Subcutaneous abdominal adipose tissue (tissue), 5 donors: ENCODE results near the gene PRR5.
"Not testable (repeated sequence)": the region's sequence is repeated elsewhere in the genome, so short reads cannot be mapped to it uniquely, and the experiment has no call there.

ENCODE experiments used
- H3K27ac ChIP-seq: one replicate; pipeline ENCODE4 v1.7.0; 2013; ENCODE audit warnings: low read depth, mild to moderate bottlenecking, inconsistent platforms, low read length, moderate library complexity
- H3K27me3 ChIP-seq, 5 donors: one replicate each; pipeline ENCODE4 v1.7.0; 2013; ENCODE audit warnings: low read length in 5 of 5, inconsistent platforms in 1 of 5; ENCODE audit not compliant: control insufficient read depth in 5 of 5, insufficient read depth in 4 of 5
- H3K36me3 ChIP-seq, 5 donors: one replicate each; pipeline ENCODE4 v1.7.0; 2013; ENCODE audit warnings: low read length in 5 of 5; ENCODE audit not compliant: control insufficient read depth in 5 of 5, insufficient read depth in 5 of 5
- H3K4me1 ChIP-seq, 5 donors: one replicate each; pipeline ENCODE4 v1.7.0; 2013; ENCODE audit warnings: low read length in 5 of 5, mild to moderate bottlenecking in 3 of 5, moderate library complexity in 1 of 5; ENCODE audit not compliant: control insufficient read depth in 5 of 5, insufficient read depth in 5 of 5
- H3K4me3 ChIP-seq, 5 donors: one replicate each; pipeline ENCODE4 v1.7.0; 2013; ENCODE audit warnings: low read length in 5 of 5, low read depth in 1 of 5
- H3K9ac ChIP-seq, 5 donors: one replicate each; pipeline ENCODE4 v1.7.0; 2013; ENCODE audit warnings: low read length in 5 of 5, mild to moderate bottlenecking in 4 of 5, moderate library complexity in 3 of 5
- H3K9me3 ChIP-seq, 5 donors: one replicate each; pipeline ENCODE4 v1.7.0; 2013; ENCODE audit warnings: low read length in 5 of 5; ENCODE audit not compliant: control insufficient read depth in 5 of 5
- donor health status: healthy.
- donor health status: healthy.
- donor health status: healthy.
- donor health status: healthy.
- donor health status: healthy.

Gene PRR5, protein sequence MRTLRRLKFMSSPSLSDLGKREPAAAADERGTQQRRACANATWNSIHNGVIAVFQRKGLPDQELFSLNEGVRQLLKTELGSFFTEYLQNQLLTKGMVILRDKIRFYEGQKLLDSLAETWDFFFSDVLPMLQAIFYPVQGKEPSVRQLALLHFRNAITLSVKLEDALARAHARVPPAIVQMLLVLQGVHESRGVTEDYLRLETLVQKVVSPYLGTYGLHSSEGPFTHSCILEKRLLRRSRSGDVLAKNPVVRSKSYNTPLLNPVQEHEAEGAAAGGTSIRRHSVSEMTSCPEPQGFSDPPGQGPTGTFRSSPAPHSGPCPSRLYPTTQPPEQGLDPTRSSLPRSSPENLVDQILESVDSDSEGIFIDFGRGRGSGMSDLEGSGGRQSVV

DNA sequence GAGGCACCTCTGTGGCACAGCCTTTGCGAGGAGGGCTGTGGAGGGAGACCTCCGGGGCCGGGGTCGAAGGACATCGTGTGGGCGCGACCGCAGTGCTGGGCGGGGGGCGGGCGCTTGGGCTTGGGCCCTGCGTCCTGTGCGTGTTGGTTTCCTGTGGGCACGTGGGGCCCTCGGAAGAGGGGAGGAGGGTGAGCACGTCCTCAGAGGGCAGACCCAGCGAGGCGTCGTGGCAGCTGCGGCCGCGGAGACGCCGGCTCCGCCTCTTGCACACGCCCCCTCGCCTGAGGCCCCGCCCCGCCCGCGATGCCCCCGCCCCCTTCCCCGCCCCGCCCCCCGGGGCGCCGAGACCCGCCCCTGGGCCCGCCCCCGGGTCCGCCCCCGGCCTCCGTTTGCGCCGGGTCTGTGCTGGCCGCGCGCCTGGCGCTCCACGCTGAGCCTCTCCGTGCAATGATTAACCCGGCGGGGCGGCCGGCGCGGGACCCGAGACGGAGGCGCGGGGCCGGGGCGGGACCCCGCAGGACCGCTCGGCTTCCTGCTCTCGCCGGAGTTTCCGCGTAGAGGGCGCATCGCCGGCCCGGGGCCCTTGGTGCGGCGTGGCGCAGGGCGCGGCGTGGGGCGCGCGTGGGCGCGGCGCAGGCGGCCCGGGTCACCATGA lies at the start of gene PRR5:
TSS of gene PRR5 (plus strand) at position 381 of the 655 bp plus-strand sequence. CDS start at position 652, 271 bp downstream.
- no peak within 1 kb of the TSS for H3K27ac ChIP-seq
- peak within 1 kb of the TSS in 3 of 5 donors; percentile 14 to 47 (median 41) for H3K9ac ChIP-seq
- H3K9me3 ChIP-seq: no peaks in the 10 kb centered on the region
- peak within 1 kb of the TSS in 4 of 5 donors; percentile 39 to 58 (median 53) for H3K4me3 ChIP-seq
- H3K36me3 ChIP-seq: peaks cover 0 to 12% (median 4%) of the 10 kb centered on the region in 5 donors
- peaks cover 3 to 46% (median 40%) of the 10 kb centered on the region in 5 donors for H3K4me1 ChIP-seq
- no peaks in the 10 kb centered on the region for H3K27me3 ChIP-seq

DNA sequence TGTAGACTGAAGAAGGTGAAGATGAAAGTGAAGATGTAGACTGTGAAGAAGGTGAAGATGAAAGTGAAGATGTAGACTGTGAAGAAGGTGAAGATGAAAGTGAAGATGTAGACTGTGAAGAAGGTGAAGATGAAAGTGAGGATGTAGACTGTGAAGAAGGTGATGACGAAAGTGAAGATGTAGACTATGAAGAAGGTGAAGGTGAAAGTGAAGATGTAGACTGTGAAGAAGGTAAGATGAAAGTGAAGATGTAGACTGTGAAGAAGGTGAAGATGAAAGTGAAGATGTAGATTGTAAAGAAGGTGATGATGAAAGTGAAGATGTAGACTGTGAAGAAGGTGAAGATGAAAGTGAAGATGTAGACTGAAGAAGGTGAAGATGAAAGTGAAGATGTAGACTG lies 49.1 kb upstream of the PRR5 start:
- H3K9ac ChIP-seq, H3K27me3 ChIP-seq, H3K9me3 ChIP-seq, H3K4me3 ChIP-seq, H3K36me3 ChIP-seq, H3K27ac ChIP-seq: not testable (repeated sequence)
- H3K4me1 ChIP-seq: peaks cover 7 to 17% (median 14%) of the 10 kb centered on the region in 5 donors

DNA sequence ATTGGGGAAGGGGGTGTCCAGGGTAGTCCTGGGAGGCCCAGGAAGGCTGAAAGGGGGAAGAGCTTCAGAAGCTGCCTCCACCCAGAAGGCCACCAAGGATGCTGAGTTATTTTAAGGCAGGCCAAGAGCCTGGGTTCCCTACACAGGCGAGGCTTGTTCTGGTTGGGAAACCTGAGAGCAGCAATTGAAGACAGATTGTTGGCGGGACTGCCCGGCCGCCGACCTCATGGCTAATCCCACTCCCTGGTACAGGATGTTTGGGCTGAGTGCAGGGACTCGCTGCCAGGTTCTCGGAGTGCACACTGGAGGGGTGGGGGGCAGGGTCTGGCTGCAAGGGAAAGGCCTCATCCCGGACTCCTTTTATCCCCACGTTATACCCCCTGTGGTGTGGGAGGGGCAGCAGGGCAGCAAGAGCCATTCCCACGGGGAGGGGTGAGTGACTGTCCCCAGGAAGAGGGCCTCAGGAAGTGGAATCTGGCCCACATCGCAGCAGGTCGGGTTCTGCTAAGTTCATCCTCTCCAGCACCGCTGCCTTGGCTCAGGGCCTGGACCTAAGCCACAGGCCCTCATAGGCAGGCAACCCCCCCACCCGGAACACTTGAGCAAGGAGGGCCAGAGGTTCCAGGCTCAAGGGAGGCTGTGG lies 43.6 kb upstream of the PRR5 start:
- Histone ChIP-seq H3K27ac (peak overlapping the region; percentile 32), H3K4me3 (no peak overlapping the region), H3K36me3 (no peaks in the 10 kb centered on the region), H3K27me3 (no peaks in the 10 kb centered on the region), H3K4me1 (peaks cover 15 to 41% (median 35%) of the 10 kb centered on the region in 5 donors), H3K9me3 (no peaks in the 10 kb centered on the region), H3K9ac (peak overlapping the region in 2 of 5 donors; percentile 7 to 13)

DNA sequence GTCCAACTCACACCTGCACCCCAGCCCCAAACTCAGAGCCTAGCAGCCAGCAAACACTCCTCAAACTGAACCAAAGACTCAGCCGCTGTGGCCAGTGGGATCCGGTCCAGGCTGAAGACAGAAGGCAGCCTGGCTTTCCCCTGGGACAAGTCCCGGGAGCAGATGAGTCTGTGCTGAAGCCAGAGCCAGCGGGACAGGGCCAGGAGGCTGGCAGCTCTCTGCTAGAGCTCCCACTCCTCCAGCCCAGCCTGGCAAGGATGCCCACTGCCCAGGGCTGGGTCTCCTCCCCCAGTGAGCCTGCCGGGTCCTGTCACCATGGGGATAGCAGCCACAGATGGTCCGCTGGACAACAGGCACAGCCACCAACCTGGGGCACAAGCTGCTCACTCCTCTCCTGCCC lies 42.9 kb upstream of the PRR5 start:
- H3K9me3 ChIP-seq: no peaks in the 10 kb centered on the region
- H3K36me3 ChIP-seq: no peaks in the 10 kb centered on the region
- peaks cover 16 to 48% (median 42%) of the 10 kb centered on the region in 5 donors for H3K4me1 ChIP-seq
- H3K9ac ChIP-seq: no peak overlapping the region
- no peak overlapping the region for H3K4me3 ChIP-seq
- H3K27me3 ChIP-seq: no peaks in the 10 kb centered on the region
- peak overlapping the region; percentile 32 for H3K27ac ChIP-seq

DNA sequence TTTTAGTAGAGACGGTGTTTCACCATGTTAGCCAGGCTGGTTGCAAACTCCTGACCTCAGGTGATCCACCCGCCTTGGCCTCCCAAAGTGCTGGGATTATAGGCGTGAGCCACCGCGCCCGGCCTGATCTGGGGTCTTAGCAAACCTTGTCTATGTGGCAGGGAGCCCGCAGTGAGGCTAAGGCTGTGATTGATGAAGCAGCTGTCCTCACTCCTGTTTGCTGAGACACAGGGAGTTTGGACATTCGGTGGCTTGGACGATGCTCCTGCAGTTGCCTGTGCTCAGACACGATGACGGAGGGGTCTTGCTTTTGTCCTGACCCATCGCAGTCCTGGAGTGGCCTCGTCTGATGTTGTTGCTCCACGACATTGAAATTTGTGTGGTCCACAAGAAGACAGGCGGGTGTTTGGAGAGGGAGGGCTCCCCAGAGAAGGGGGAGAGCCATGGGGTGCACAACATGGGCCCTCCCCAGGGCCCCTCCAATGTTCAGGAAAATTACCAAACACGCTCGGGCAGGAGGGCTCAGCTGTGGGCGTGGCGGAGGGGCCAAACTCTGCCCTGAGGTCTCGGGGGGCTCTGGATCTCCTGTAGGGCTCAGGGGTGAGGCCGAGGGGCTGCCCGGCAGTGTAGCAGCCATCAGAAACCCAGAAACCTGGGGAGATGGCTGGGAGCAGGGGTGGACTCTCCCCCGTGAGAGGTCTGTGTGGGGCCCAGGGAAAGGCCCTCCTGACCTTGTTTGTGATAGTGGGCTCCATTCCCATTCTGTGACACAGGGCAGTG lies 41.8 kb upstream of the PRR5 start:
- Histone ChIP-seq H3K9ac (no peak overlapping the region), H3K27me3 (no peaks in the 10 kb centered on the region), H3K27ac (no peak overlapping the region), H3K36me3 (no peaks in the 10 kb centered on the region), H3K9me3 (no peaks in the 10 kb centered on the region), H3K4me3 (no peak overlapping the region), H3K4me1 (peaks cover 22 to 57% (median 53%) of the 10 kb centered on the region in 5 donors)

DNA sequence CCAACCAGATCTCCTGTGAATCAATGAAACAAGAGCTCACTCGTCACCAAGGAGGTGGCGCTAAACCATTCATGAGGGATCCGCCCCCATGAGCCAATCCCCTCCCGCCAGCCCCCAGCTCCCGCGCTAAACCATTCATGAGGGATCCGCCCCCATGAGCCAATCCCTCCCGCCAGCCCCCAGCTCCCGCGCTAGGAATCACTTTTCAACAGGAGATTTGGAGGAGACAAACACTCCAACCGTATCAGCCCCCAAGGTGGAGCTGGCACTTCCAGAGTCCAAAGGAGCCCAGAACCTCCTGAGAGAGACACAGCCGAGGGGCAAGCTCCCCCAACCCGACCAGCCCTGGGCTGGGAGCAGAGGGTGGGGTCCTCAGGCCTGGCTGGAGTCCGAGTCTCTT lies 40.9 kb upstream of the PRR5 start:
- Histone ChIP-seq H3K36me3 (no peaks in the 10 kb centered on the region), H3K9me3 (no peaks in the 10 kb centered on the region), H3K9ac (no peak overlapping the region), H3K4me3 (no peak overlapping the region), H3K27ac (peak overlapping the region; percentile 6), H3K4me1 (peaks cover 24 to 63% (median 61%) of the 10 kb centered on the region in 5 donors), H3K27me3 (no peaks in the 10 kb centered on the region)

DNA sequence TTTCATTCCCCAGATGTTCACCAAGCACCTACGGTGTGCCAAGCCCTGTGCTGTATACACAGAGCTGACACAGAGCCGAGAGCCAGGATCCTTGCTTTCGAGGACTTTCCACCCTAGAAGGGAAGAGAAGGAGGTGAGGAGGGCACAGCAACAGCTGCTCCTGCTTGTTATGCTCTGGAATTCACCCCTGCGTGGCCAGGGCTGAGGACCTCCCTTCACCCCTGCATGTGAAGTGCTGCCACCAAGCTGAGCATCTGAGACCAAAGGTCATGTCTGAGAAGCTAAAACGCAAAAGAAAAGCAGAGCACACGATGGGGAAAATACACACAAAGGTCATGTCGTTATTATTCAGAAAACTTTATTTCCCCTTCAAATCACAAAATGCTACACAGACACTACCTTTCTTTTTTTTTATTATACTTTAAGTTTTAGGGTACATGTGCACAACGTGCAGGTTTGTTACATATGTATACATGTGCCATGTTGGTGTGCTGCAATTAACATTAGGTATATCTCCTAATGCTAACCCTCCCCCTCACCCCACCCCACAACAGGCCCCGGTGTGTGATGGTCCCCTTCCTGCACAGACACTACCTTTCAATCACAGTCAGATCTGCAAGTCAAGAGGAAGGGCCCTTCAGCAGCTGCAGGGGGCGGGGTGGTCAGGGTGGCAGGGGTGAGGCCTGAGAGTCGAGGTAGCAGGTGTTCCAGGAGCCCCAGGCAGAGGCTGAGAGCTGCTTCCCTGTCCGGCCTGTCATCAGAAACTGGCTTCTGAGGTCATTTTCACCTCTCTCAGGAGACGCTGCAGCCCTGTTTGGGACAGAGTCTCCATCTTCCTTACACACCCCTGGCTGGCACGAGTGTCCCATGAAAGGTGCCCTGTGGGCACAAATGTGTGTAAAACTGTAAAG lies 40.1 kb upstream of the PRR5 start:
- Histone ChIP-seq H3K4me3 (no peak overlapping the region), H3K4me1 (peaks cover 24 to 72% (median 69%) of the 10 kb centered on the region in 5 donors), H3K36me3 (no peaks in the 10 kb centered on the region), H3K9me3 (no peaks in the 10 kb centered on the region), H3K27me3 (no peaks in the 10 kb centered on the region), H3K9ac (no peak overlapping the region), H3K27ac (peak overlapping the region; percentile 6)

DNA sequence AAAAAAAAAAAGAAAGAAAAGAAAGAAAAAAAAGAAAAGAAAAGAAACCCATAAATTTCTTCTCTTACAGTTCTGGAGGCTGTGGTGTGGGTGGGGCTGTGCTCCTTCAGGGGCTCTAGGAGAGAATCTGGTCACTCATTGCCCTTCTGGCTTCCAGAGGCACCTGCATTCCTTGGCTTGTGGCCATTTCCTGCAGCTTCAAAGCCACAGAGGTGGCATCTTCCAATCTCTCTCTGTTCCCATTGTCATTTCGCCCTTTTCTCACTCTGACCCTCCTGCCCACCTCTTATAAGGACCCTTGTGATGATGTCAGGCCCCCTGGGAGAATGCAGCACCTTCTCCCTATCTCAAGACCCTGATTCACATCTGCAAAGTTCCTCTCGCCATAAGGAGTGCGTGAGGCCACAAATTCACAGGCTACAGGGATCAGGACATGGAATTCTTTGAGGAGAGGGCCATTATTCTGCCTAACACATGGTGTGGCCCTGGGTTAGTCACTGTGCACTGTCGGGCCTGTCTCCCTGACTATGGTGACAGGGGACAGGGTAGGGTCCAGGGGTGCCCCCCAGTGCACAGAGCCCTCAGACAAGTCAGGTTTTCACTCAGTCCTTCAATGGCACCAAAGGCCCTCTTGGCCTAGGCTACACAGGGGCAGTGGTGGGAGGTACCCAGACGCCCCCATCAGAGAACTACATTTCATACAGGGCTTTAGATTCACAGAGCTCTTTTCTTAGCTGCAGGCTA lies 38.6 kb upstream of the PRR5 start:
- H3K36me3 ChIP-seq: no peaks in the 10 kb centered on the region
- peak overlapping the region in 1 of 5 donors; percentile 10 for H3K9ac ChIP-seq
- no peaks in the 10 kb centered on the region for H3K27me3 ChIP-seq
- H3K4me3 ChIP-seq: no peak overlapping the region
- H3K4me1 ChIP-seq: peaks cover 22 to 79% (median 74%) of the 10 kb centered on the region in 5 donors
- H3K27ac ChIP-seq: peak overlapping the region; percentile 63
- no peaks in the 10 kb centered on the region for H3K9me3 ChIP-seq
